ENCODE results near the gene CYP2S1. TPM values are rescaled to one million over a fixed set of nuclear protein-coding genes. Genes with fewer than 3 reads are reported as not detected.

The CYP2S1 gene
- total RNA-seq = under 0.01 and 1.2 TPM in 2 replicates

DNA sequence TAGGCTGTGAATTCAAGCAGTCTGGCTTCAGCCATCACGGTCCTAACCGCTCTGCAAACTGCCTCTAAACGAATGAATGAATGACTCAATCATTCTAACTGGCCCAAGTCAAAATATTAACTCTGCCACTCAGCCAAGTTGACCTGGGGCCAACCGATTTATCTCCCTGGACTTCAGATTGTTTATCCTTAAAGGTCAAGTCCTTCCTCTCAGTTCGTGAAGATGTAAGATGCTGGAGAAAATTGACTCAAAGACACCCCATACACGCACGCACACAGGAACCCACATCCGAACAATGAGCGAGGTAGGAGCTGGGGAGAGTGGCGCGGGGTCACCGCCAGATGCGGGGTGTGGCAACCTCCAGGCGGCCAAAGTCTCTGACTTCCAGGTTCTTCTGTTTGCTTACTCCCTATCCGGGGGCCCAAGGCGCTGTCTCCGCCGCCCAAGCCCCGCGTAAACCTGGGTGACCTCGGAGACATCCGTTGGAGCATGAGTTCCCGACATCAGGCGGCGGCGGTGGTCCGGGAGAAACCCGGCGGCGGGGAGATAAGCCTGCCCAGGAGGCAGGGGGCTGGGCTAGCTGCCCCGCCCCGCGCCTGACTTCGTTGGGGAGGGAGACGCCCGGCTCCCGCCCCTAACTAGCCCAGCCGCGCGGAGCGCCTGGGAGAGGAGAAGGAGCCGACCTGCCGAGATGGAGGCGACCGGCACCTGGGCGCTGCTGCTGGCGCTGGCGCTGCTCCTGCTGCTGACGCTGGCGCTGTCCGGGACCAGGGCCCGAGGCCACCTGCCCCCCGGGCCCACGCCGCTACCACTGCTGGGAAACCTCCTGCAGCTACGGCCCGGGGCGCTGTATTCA, at the start of gene CYP2S1:
Gene CYP2S1, plus strand, starts transcription at position 646 of the 856 bp plus-strand sequence. Its CDS starts 46 bp downstream, at position 692.

DNA sequence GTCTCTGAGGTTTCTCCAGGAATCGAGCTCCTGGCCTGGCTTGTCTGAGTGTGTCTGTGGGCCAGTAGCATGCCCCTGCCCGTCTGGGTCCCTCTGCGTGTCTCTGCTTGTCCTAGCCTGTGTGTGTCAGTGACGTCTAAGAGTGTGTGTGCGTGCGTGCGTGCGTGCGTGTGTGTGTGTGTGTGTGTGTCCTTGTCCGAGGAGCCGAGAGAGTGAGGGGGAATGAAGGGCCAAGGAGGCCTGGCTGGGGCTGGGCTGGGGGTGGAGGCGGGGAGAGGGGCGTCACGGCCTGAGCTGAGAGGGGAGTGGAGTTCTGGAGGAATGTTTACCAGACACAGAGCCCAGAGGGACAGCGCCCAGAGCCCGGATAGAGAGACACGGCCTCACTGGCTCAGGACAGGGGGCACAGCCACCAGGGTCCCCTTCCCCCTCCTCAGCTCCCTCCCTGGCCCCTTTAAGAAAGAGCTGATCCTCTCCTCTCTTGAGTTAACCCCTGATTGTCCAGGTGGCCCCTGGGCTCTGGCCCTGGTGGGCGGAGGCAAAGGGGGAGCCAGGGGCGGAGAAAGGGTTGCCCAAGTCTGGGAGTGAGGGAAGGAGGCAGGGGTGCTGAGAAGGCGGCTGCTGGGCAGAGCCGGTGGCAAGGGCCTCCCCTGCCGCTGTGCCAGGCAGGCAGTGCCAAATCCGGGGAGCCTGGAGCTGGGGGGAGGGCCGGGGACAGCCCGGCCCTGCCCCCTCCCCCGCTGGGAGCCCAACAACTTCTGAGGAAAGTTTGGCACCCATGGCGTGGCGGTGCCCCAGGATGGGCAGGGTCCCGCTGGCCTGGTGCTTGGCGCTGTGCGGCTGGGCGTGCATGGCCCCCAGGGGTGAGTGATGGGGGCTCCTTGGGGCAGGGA, 25.8 kb downstream of the CYP2S1 start, which contains the start of gene AXL:
Gene AXL, plus strand, starts transcription at position 609 of the 893 bp plus-strand sequence. Its CDS starts 170 bp downstream, at position 779.

Other genes starting within 250 kb of the CYP2S1 start
- gene CYP2B6, start 201.9 kb upstream of the CYP2S1 start, total RNA-seq = not detected in 2 replicates
- gene CYP2A13, start 104.8 kb upstream of the CYP2S1 start, total RNA-seq = not detected in 2 replicates
- gene CYP2F1, start 78.8 kb upstream of the CYP2S1 start, total RNA-seq = not detected in 2 replicates
- gene AXL, start 26.0 kb downstream of the CYP2S1 start, total RNA-seq = 142 and 144 TPM in 2 replicates
- gene HNRNPUL1, start 71.2 kb downstream of the CYP2S1 start, total RNA-seq = 126 and 129 TPM in 2 replicates
- gene CCDC97, start 117.0 kb downstream of the CYP2S1 start, total RNA-seq = 8.4 and 8.7 TPM in 2 replicates
- 14.4 and 19.6 TPM in 2 replicates for gene TGFB1, start 160.7 kb downstream of the CYP2S1 start, total RNA-seq
- 8.9 and 13.1 TPM in 2 replicates for gene B9D2, start 170.9 kb downstream of the CYP2S1 start, total RNA-seq
- 11.2 and 12.8 TPM in 2 replicates for gene TMEM91, start 183.3 kb downstream of the CYP2S1 start, total RNA-seq
- 27.8 and 40.4 TPM in 2 replicates for gene EXOSC5, start 204.1 kb downstream of the CYP2S1 start, total RNA-seq
- gene BCKDHA, start 204.6 kb downstream of the CYP2S1 start, total RNA-seq = 40.6 and 41.6 TPM in 2 replicates
- gene B3GNT8, start 234.2 kb downstream of the CYP2S1 start, total RNA-seq = 2.5 and 5.5 TPM in 2 replicates
- 51.6 and 56.0 TPM in 2 replicates for gene DMAC2, start 246.7 kb downstream of the CYP2S1 start, total RNA-seq
- gene ERICH4, start 249.9 kb downstream of the CYP2S1 start, total RNA-seq = not detected in 2 replicates